ENCODE results near the gene HNRNPA0.

DNA sequence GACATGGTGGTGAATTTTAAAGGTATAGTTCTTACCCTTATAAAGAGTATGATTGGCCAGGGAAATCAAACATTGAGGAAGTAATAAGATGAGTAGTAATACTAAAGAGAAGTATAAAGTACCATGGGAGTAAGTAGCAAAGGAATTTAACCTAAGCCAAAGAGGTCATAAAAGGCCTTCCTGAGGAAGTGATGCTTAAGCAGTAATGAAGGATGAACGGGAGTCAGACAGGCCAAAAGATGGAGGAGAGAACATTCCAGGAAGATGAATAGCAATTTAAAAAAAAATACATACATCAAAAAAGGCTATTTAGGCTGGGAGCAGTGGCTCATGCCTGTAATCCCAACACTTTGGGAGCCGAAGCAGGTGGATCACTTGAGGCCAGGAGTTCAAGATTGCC is 47.3 kb downstream of the HNRNPA0 start:
- TF ChIP-seq EZH2 (IDR thresholded peaks at IDR 0.05) (no peak), POLR2AphosphoS5 (IDR thresholded peaks at IDR 0.05; ENCODE audit: borderline replicate concordance, low read depth, low read length) (no peak)

Measured in SK-N-MC (cell line).